DMS153 (cell line): ENCODE results near the gene OR4K1.
"Not testable (repeated sequence)": the region's sequence is repeated elsewhere in the genome, so short reads cannot be mapped to it uniquely, and the experiment has no call there.

Experiments used
- DNase-seq: peaks from one replicate; lab custom pipeline; 2025; lab: John Stamatoyannopoulos, UW

OR4K1 gene

GRCh38 chr14:19930617-19931016 lies at the start of gene OR4K1:
Gene OR4K1, plus strand, starts transcription at chr14:19930917. Its CDS starts 4,750 bp downstream, at chr14:19935667.
- DNase-seq: no peak

GRCh38 chr14:19895282-19895681 lies 35.4 kb upstream of the OR4K1 start:
- no peak for DNase-seq

GRCh38 chr14:19900999-19901398 lies 29.7 kb upstream of the OR4K1 start:
- no peak for DNase-seq

- DNase-seq: no peak
Measured at GRCh38 chr14:19902409-19902808, 28.3 kb upstream of the OR4K1 start.

- no peak for DNase-seq
Measured at GRCh38 chr14:19906665-19907064, 24.1 kb upstream of the OR4K1 start.

- DNase-seq: no peak
Measured at GRCh38 chr14:19911114-19911513, 19.6 kb upstream of the OR4K1 start.

- no peak for DNase-seq
Measured at GRCh38 chr14:19917243-19917642, 13.5 kb upstream of the OR4K1 start.

GRCh38 chr14:19917955-19918518 lies 12.7 kb upstream of the OR4K1 start:
- no peak for DNase-seq

- no peak for DNase-seq
Measured at GRCh38 chr14:19918553-19919264, 12.0 kb upstream of the OR4K1 start.

- no peak for DNase-seq
Measured at GRCh38 chr14:19920021-19920657, 10.6 kb upstream of the OR4K1 start, which contains the start of gene OR4K5. Gene OR4K5, plus strand, starts transcription at chr14:19920607. Its CDS starts 0 bp downstream, at chr14:19920607.

GRCh38 chr14:19941668-19942067 lies 11.0 kb downstream of the OR4K1 start:
- DNase-seq: no peak

- no peak for DNase-seq
Measured at GRCh38 chr14:19947413-19948090, 16.8 kb downstream of the OR4K1 start.

GRCh38 chr14:19949218-19949617 lies 18.5 kb downstream of the OR4K1 start:
- DNase-seq: no peak

- DNase-seq: not testable (repeated sequence)
Measured at GRCh38 chr14:19969735-19970134, 39.0 kb downstream of the OR4K1 start.

GRCh38 chr14:19974844-19975243 lies 44.1 kb downstream of the OR4K1 start:
- DNase-seq: no peak

- DNase-seq: no peak
Measured at GRCh38 chr14:19975291-19975690, 44.6 kb downstream of the OR4K1 start, which contains the start of gene OR4K15. Gene OR4K15, plus strand, starts transcription at chr14:19975591. Its CDS starts 0 bp downstream, at chr14:19975591.
